Nephron (organoid): ENCODE data around the gene GPR153.

Experiments used
- H3K27ac Mint-ChIP-seq, 3 experiments: 2 replicates each; pipeline ENCODE4 v1.8.0; 2020; ENCODE audit warnings: mixed read lengths in 3 of 3, mild to moderate bottlenecking in 2 of 3, moderate library complexity in 1 of 3
- H3K27me3 Mint-ChIP-seq: 2 replicates; pipeline ENCODE4 v1.8.0; 2021; ENCODE audit warnings: low read depth, mild to moderate bottlenecking, moderate library complexity, mixed read lengths
- H3K36me3 Mint-ChIP-seq: 2 replicates; pipeline ENCODE4 v1.8.0; 2020; ENCODE audit warnings: low read depth, mixed read lengths
- H3K4me1 Mint-ChIP-seq: 2 replicates; pipeline ENCODE4 v1.8.0; 2020; ENCODE audit warnings: mixed read lengths
- H3K4me3 Mint-ChIP-seq, 3 experiments: 2 replicates each; pipeline ENCODE4 v1.8.0; 2020; ENCODE audit warnings: mild to moderate bottlenecking in 3 of 3, mixed read lengths in 3 of 3, moderate library complexity in 2 of 3
- H3K9me3 Mint-ChIP-seq: 2 replicates; pipeline ENCODE4 v1.8.0; 2020; ENCODE audit warnings: mixed read lengths
- TF ChIP-seq, protein P1 (sequence below), 3 experiments: fragments of 200-600 bp; sonication (generic); IDR thresholded peaks; one replicate each; pipeline ENCODE4 v1.5.0; 2021; ENCODE audit warnings: antibody characterized with exemption in 3 of 3; ENCODE audit not compliant: unreplicated experiment in 3 of 3

Gene GPR153

DNA sequence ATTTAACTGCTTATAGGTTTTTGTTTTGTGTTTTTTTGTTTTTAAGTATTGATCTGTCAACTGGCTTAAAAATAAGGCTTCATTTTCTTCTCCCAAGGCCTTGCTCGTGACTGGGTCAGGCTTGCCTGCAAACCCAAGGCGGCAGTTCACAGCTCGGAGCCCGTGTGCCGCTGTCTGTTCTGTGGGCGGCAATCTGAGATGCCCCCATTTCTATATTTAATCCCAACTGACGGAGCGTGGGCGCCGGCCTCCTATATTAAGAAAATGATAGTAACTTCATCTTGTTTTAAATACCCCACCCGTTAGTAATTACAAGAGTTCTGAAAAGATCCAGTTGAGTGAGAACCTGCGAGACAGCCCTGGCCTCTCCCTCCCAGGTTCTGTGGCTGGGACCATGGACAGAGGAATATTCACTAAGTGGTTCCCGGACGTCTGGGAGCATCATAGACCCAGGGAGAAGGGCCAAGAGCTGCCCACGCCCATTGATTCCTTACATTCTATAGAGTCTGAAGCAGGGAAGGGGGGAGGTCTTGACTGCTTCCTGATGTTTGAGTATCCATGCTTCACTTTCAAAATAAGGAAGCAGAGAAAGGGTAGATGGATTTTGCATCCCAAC is 42.6 kb upstream of the GPR153 start:
- Mint-ChIP-seq H3K4me1 (peaks cover 41% of the 10 kb centered on the region), H3K36me3 (peaks cover 29% of the 10 kb centered on the region), H3K27ac (peak overlapping the region in 1 of 3 experiments; percentile 30), H3K4me3 (peak overlapping the region in 1 of 3 experiments; percentile 36), H3K9me3 (peaks cover 5% of the 10 kb centered on the region), H3K27me3 (peaks cover 9% of the 10 kb centered on the region)
- TF ChIP-seq, protein P1, sequence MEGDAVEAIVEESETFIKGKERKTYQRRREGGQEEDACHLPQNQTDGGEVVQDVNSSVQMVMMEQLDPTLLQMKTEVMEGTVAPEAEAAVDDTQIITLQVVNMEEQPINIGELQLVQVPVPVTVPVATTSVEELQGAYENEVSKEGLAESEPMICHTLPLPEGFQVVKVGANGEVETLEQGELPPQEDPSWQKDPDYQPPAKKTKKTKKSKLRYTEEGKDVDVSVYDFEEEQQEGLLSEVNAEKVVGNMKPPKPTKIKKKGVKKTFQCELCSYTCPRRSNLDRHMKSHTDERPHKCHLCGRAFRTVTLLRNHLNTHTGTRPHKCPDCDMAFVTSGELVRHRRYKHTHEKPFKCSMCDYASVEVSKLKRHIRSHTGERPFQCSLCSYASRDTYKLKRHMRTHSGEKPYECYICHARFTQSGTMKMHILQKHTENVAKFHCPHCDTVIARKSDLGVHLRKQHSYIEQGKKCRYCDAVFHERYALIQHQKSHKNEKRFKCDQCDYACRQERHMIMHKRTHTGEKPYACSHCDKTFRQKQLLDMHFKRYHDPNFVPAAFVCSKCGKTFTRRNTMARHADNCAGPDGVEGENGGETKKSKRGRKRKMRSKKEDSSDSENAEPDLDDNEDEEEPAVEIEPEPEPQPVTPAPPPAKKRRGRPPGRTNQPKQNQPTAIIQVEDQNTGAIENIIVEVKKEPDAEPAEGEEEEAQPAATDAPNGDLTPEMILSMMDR (IDR thresholded peaks at IDR 0.05; ENCODE audit: unreplicated experiment in 3 of 3), result no peak

DNA sequence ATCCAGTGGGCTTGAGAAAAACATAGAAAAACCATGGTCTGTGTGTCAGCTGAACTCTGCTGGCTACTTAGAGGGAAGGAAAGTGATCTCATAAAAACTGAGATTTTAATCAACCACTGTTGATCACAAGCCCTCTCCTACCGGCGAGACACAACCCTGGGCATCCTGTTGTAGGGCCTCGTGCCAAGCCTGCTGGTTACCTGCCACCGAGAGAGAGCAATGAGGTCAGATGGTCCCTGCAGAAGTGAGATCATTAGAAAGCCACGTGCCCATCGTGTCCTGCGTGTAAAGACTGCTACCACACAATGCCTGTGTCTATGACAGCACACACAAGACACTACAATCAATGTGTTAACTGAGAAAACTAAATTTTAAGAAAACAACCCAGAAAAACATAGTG is 41.7 kb upstream of the GPR153 start:
- Mint-ChIP-seq H3K27me3 (peaks cover 9% of the 10 kb centered on the region), H3K4me3 (no peak overlapping the region), H3K36me3 (peaks cover 29% of the 10 kb centered on the region), H3K27ac (peak overlapping the region in 1 of 3 experiments; percentile 30), H3K9me3 (peaks cover 5% of the 10 kb centered on the region), H3K4me1 (peaks cover 41% of the 10 kb centered on the region)
- TF ChIP-seq, protein P1 (IDR thresholded peaks at IDR 0.05; ENCODE audit: unreplicated experiment in 3 of 3), result no peak

DNA sequence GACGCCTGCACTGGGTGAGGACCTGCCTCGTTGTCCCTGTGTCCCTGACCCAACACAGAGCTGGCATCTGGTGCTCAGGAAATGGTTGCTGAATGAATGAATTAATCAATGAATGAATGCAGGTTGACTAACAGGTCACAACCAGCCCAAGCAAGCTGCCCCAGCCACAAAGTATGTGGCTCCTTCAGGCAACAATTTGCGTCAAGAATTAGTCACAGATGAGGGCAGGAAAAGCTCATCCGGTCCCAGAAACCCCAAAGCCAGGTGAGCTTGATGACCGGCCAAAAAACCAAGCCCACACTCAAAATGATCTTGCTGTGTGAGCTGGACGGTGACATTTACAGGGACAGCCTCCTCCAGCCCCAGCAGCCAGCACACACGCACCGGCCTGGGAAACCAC is 40.6 kb upstream of the GPR153 start:
- Mint-ChIP-seq H3K4me1 (peaks cover 41% of the 10 kb centered on the region), H3K9me3 (peaks cover 3% of the 10 kb centered on the region), H3K27ac (no peak overlapping the region), H3K36me3 (peaks cover 23% of the 10 kb centered on the region), H3K4me3 (no peak overlapping the region), H3K27me3 (peaks cover 9% of the 10 kb centered on the region)
- TF ChIP-seq, protein P1 (IDR thresholded peaks at IDR 0.05; ENCODE audit: unreplicated experiment in 3 of 3), result no peak

DNA sequence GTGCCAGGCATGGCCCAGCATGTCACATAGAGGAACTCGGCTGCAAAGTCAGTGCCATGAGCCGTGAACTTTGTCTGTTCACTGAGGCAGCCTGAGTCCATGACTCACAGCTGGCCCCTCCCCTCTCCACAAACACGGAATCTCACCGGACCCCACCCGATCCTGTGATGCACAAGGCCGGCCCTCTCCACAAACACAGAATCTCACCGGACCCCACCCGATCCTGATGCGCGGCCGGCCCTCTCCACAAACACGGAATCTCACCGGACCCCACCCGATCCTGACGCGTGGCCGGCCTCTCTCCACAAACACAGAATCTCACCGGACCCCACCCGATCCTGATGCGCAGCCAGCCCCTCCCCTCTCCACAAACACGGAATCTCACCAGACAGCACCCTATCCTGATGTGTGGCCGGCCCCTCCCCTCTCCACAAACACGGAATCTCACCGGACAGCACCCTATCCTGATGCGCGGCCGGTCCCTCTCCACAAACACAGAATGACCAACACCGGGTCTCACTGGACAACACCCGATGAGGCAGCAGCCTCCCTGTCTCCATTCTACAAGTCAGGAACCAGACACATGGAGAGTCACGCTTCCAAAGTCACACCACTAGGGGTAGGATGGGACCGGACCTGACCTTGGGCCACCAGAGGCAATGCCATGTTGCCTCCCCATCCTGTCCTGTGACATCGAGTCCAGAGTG is 39.6 kb upstream of the GPR153 start:
- Mint-ChIP-seq H3K9me3 (peaks cover 3% of the 10 kb centered on the region), H3K27me3 (peaks cover 9% of the 10 kb centered on the region), H3K4me1 (peaks cover 41% of the 10 kb centered on the region)

DNA sequence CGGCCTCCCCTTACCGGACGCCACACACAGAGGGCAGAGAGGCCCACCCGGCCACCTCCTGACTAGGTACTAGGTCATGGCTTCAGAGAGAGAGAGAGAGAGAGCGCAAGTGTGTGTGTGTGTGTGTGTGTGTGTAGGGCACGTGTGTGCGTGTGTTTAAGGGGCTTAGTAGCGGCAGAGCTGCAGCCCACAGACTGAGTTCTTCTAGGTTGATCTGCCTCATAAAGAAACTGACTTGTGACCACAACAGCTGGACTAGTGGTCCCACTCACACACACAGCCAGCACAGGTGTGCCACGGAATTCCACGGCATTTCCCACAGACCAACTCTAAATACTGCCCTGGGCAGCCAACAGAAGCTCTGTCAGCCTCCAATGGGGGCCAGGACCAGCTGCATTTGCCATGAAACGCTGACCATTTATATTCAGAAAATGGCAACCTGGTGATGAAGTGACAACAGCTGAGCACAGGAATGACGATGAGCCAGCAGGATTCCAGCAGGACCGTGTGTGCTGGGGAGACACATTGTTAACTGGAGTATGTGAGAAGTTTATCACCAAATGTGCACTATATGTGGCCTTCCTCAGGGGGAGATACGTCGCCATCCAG is 38.8 kb upstream of the GPR153 start:
- H3K4me1 Mint-ChIP-seq, result peaks cover 41% of the 10 kb centered on the region
- H3K9me3 Mint-ChIP-seq, result peaks cover 3% of the 10 kb centered on the region
- H3K4me3 Mint-ChIP-seq, result peak overlapping the region in 1 of 3 experiments; percentile 44
- TF ChIP-seq, protein P1 (IDR thresholded peaks at IDR 0.05; ENCODE audit: unreplicated experiment in 3 of 3), result no peak
- H3K36me3 Mint-ChIP-seq, result peaks cover 20% of the 10 kb centered on the region
- H3K27me3 Mint-ChIP-seq, result peaks cover 9% of the 10 kb centered on the region
- peak overlapping the region; percentile 2 to 34 (median 34) for H3K27ac Mint-ChIP-seq

More for the DNA sequence above, 39.6 kb upstream of the GPR153 start:
- H3K4me3 Mint-ChIP-seq, result peak overlapping the region in 1 of 3 experiments; percentile 1
- TF ChIP-seq, protein P1 (IDR thresholded peaks at IDR 0.05; ENCODE audit: unreplicated experiment in 3 of 3), result no peak
- H3K27ac Mint-ChIP-seq, result peak overlapping the region in 2 of 3 experiments; percentile 2 to 20
- peaks cover 20% of the 10 kb centered on the region for H3K36me3 Mint-ChIP-seq
